Motor neuron (in vitro differentiated cells): Measurements from ENCODE around the gene CCDC154. TPM values are rescaled to one million over a fixed set of nuclear protein-coding genes. Genes with fewer than 3 reads are reported as not detected.
"Not testable (repeated sequence)": the region's sequence is repeated elsewhere in the genome, so short reads cannot be mapped to it uniquely, and the experiment has no call there.

Source experiments
- ATAC-seq, 8 experiments: fragments of 200-7000 bp; cut with Tn5 transposase; replicated peaks in 6 of 8; 2 replicates each; pipeline ENCODE4 v1.8.0; 2021; ENCODE audit warnings: mild to moderate bottlenecking in 8 of 8, moderate library complexity in 8 of 8
- H3K27ac ChIP-seq, 2 donors: fragments of 250-450 bp; sonication (Bioruptor Pico); 2 replicates each; pipeline ENCODE4 v1.9.0; 2021; ENCODE audit warnings: antibody characterized with exemption in 2 of 2, mild to moderate bottlenecking in 2 of 2, moderate library complexity in 1 of 2
- H3K4me1 ChIP-seq, 2 donors: fragments of 250-450 bp; sonication (Bioruptor Pico); replicated peaks in 1 of 2; 2 replicates each; pipeline ENCODE4 v1.6.1; 2021; ENCODE audit warnings: antibody characterized with exemption in 2 of 2, mild to moderate bottlenecking in 2 of 2, moderate library complexity in 1 of 2
- H3K4me3 ChIP-seq, 5 donors: fragments of 250-450 bp; sonication (Bioruptor Pico); 2 replicates each; pipeline ENCODE4 v1.9.0; 2021; ENCODE audit warnings: antibody characterized with exemption in 5 of 5, mild to moderate bottlenecking in 5 of 5, moderate library complexity in 4 of 5
- WGBS, 10 experiments: fragments of 450-650 bp; shearing (Covaris generic); methylation state at CpG; one replicate each; pipeline ENCODE4 v1.0.0; 2022; 5-methylcytosine and 5-hydroxymethylcytosine counted together
- in situ Hi-C, 9 experiments: fragments of 400-800 bp; cut with MboI; loops; one replicate each; pipeline ENCODE4 v1.15.0; 2021; ENCODE audit warnings: low sequenced_read_pairs in 9 of 9, low pct_unique_long_range_greater_than_20kb in 2 of 9; ENCODE audit not compliant: unreplicated experiment in 9 of 9
- total RNA-seq, 8 experiments: library from RNA; unstranded; fragments of 300-600 nt; gene quantifications; 2 replicates each; pipeline versions ENCODE4 v1.2.3 to v1.2.4, GENCODE V29; 2022

CCDC154 gene
- total RNA-seq, 8 experiments from 2014 or later, result 0.13 to 1.4 (median 0.64) TPM

DNA sequence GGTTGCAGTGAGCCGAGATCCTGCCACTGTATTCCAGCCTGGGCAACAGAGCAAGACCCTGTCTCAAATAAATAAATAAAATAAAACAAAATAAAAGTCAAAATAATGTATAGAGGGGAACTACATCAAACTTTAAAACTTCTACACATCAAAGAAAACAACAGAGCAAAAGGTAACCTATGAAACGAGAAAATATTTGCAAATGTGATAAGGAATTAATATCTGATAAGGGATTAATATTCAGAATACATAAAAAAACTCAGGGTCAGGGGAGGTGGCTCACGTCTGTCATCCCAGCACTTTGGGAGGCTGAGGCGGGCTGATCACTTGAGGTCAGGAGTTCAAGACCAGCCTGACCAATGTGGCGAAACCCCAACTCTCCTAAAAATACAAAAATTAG is 24.8 kb upstream of the CCDC154 start:
- 47 to 100% (median 68%) methylated on average over 1 to 4 of the region's 5 CpGs for WGBS, 10 experiments
- ATAC-seq, H3K4me1 ChIP-seq, in situ Hi-C loops, H3K27ac ChIP-seq, H3K4me3 ChIP-seq: not testable (repeated sequence)

DNA sequence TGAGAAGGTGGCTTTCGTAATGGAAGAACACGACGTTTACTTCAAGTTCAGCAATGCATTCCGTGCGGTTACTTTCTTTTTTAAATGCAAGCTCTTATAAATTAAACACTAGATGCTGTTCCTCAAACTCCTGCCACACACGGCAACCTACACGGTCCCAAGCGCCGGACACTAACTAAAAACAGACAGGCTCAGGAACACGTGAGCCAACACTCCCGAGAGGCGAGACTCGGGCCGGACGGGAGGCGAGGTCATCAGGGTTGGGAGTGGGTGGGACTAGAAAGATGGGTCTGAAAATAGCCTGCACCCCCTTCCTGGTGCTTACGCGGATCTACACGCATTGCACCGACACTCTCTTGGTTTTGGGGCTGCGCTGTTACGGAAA is 24.1 kb upstream of the CCDC154 start:
- in situ Hi-C loops, result no loop called here
- ATAC-seq, result no peak
- peaks cover 0 to under 1% of the 10 kb centered on the region in 2 donors for H3K4me1 ChIP-seq
- H3K27ac ChIP-seq, result no peak overlapping the region
- 80 to 100% (median 95%) methylated on average over 1 to 9 of the region's 22 CpGs; no CpG with 5 or more reads in 1 of the 10 experiments for WGBS, 10 experiments
- H3K4me3 ChIP-seq, result no peak overlapping the region

DNA sequence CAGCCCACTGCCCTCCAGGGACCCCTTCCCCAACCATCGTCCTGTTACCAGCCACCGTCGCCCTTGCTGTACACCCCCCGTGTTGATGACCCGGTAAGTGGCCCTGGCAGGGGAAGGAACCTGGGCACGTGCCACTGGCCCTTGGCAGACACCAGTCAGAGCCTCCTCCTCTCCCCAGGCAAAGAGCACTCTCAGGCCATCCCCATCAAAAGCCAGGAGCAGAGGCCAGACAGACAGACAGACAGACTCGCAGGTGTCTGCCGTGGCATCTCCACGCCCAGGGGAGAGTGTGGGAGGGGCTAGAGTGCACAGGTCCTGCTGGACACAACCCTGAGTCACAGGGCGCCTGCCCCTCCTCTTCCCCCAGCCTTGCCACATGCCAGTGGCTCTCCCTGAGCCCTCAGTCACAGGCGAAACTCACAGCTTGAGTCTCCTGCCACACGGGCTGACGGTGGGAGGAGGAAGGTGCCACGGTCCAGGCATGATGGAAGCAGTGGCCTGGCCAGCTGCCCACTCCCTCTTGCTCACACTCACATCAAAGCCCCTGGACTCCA is 22.7 kb upstream of the CCDC154 start:
- in situ Hi-C loops, result no loop called here
- Histone ChIP-seq H3K4me3 (no peak overlapping the region), H3K4me1 (no peaks in the 10 kb centered on the region), H3K27ac (no peak overlapping the region)
- 70 to 100% (median 83%) methylated on average over 1 to 4 of the region's 14 CpGs; no CpG with 5 or more reads in 6 of the 10 experiments for whole genome bisulfite sequencing, 10 experiments
- ATAC-seq, result peak in 2 of 8 experiments; percentile 35 to 55

DNA sequence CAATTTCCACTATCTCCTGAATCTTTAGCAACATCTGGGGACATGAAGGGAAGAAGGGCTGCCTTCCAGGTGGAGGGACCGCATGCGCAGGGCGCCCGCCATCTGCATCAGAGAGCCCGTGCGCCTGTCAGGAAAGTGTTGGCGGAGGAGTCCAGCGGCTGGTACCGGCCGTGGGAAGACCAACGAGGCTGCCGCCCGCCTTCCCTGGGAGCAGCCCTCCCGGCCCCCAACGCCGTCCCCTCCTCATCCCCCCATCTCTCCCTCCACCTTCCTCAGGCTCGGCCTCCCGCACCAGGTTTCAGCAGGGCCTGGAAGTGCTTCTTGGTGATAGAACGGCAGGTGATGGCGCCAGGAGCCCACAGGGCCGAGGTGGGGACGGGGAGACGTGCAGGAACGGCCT is 21.7 kb upstream of the CCDC154 start:
- in situ Hi-C loops, result no loop called here
- Histone ChIP-seq H3K27ac (no peak overlapping the region), H3K4me1 (no peaks in the 10 kb centered on the region), H3K4me3 (no peak overlapping the region)
- 53 to 100% methylated on average over 1 to 3 of the region's 24 CpGs; no CpG with 5 or more reads in 8 of the 10 experiments for WGBS, 10 experiments
- no peak for ATAC-seq

DNA sequence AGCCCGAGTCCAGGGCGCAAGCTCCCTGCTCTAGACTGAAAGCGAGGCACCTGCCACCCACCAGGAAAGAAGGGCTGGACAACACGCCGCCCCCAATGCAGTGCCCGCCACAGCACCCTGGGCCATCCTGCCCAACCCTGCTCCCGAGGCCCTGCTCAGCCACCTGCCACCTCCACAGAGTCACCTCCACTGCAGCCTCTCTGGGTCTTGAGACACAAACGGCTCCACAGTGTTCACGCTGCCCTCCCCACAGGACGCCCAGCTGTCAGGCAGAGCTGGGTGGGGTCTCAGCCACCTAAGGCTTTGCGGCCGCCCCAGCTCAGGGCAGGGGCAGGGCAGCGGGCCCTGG is 21.2 kb upstream of the CCDC154 start:
- ATAC-seq, result no peak
- in situ Hi-C loops, result no loop called here
- no peaks in the 10 kb centered on the region for H3K4me1 ChIP-seq
- H3K4me3 ChIP-seq, result no peak overlapping the region
- WGBS, 10 experiments, result 67% methylated on average over 3 of the region's 13 CpGs; no CpG with 5 or more reads in 9 of the 10 experiments
- H3K27ac ChIP-seq, result no peak overlapping the region

DNA sequence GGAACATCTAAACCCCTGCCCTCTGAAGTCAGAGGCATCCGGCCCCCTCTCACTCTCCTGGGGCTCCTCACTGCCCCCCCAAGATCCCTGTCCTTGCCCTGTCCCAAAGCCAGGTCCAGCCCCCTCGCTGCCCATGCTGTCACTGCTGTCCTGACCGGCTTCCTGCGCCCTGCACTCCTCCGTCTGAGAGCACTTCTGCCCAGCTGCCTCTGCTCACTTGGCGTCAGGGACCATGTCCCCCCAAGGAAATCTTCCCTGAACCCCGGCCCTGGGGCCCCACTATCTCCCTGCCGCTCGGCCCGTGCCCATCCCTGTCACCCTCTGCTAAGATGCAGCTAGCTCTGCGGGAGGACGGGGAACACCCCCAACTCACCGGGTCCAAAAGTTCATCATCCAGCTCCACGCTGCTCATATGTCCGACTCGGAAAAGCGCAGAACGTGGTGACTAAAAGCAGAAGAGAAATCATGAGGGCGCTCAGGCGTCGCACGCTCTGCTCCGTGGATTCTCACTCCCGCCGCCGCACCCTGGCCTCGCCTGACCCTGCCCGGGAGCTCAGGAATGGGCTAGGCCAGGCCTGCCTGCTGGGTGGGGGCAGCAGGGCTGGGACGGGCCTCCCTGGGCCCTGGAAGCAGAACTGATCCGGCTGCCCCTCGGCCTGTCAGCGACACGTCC is 20.7 kb upstream of the CCDC154 start:
- in situ Hi-C loops, result no loop called here
- H3K4me3 ChIP-seq, result no peak overlapping the region
- H3K4me1 ChIP-seq, result no peaks in the 10 kb centered on the region
- ATAC-seq, result no peak
- no peak overlapping the region for H3K27ac ChIP-seq
- WGBS, 10 experiments, result 80 to 100% (median 88%) methylated on average over 1 to 4 of the region's 33 CpGs; no CpG with 5 or more reads in 6 of the 10 experiments

DNA sequence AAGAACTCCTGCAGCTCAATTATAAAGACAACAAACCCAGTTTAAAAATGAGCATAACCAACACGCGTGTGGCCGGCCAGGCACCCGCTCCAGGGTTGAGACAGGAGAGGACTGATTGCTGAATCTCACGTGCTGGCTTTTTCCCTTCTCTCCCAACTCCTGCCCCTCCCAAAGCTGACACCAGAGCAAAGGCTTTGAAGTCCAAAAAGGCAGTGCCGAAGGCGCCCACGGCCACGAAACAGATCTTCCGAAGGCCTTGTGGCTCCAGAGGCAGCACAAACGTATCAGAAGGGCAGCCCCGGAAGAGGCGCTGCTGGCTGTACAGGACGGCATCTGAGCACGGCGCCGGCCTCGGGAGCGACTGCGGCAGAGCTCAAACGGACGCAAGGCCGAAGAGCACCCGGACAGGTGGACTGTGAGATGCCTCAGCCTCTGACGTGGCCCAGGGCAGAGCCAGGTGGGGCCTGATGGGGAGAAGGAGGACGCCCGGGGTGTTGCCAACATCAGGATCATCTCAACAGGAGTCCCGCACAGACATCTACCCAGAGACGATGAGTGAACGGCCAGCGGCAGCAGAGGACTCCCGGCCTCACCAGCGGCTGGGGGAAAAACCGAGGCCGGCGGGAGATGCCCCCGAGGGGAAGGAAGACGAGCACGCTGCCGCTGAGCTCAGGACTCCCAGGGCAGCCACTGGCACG is 20.0 kb upstream of the CCDC154 start:
- Histone ChIP-seq H3K4me3 (no peak overlapping the region), H3K27ac (no peak overlapping the region), H3K4me1 (no peaks in the 10 kb centered on the region)
- 60 to 100% (median 87%) methylated on average over 1 to 15 of the region's 41 CpGs; no CpG with 5 or more reads in 1 of the 10 experiments for WGBS, 10 experiments
- ATAC-seq, result peak in 1 of 8 experiments; percentile 24
- in situ Hi-C loops, result no loop called here

DNA sequence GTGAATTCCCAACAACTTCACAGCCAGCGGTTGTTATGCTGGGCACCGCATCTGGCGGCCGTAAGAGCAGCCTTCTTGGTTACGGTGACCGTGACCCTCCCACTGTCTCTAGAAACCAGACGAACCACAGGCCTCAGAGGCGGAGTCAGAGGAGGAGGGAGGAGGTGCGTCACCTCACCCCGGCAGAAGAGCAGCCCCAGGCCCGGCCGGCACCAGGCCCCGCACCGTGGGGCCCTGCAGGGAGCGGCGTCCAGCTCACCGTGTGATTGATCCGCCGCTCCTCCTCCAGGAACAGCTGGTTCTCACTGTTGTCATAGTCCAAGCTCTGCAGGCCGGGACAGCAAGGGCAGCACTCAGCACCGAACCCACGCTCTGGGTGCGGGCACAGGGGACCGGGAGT is 16.8 kb upstream of the CCDC154 start:
- 80 to 92% methylated on average over 1 to 10 of the region's 24 CpGs; no CpG with 5 or more reads in 8 of the 10 experiments for WGBS, 10 experiments
- Histone ChIP-seq H3K4me3 (no peak overlapping the region), H3K27ac (no peak overlapping the region), H3K4me1 (no peaks in the 10 kb centered on the region)
- peak in 2 of 8 experiments; percentile 16 to 26 for ATAC-seq
- in situ Hi-C loops, result no loop called here

DNA sequence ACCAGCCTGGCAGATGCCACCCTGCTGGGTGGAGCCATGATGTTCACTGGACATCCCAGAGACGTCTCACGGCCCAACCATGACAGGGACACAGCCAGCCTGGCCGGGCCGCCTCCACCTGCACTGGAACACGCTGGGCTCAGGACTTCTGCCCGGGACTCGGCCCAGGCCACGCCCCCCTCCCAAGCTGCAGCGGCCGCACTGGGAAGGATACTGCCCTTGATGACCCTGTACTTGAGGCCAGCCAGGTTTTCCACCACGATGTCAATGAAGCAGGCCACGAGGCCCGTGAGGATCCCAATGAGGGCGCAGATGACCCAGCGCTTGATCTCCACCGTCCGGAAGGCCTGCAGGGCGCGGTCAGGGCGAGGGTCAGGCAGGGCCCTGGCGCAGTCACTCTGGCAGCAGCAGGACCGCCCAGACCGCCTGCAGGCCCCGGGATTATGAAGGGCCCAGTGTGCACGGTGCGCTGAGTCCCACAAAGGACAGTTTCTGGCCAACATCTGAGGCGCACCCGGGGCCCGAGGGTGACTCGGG is 16.3 kb upstream of the CCDC154 start:
- Histone ChIP-seq H3K4me3 (no peak overlapping the region), H3K4me1 (no peaks in the 10 kb centered on the region), H3K27ac (no peak overlapping the region)
- ATAC-seq, result peak in 1 of 8 experiments; percentile 19
- 87 to 100% (median 100%) methylated on average over 2 to 6 of the region's 30 CpGs; no CpG with 5 or more reads in 7 of the 10 experiments for WGBS, 10 experiments
- in situ Hi-C loops, result no loop called here

DNA sequence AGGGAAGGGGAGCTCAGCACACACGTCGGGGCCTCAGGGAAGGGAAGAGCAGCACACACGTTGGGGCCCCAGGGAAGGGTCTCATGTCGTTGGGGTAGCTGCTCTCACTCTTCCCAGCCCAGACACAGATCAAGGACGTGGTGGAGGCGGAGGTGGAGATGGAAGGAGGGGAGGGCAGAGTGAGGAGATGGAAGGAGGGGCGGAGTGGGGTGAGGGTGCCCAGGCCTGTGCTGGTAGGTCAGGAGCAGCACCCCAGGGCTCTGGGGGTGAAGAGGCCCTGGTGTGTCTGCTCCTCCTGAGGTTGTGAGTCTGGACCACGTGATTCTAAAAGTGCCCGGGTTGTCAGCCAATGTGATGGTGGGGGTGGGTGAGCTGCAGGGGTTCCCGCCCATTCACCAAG is 15.6 kb upstream of the CCDC154 start:
- in situ Hi-C loops, result no loop called here
- H3K4me3 ChIP-seq, result no peak overlapping the region
- H3K27ac ChIP-seq, result no peak overlapping the region
- no CpG with 5 or more reads among the region's 10 CpGs for WGBS, 10 experiments
- peak in 1 of 8 experiments; percentile 12 for ATAC-seq
- no peaks in the 10 kb centered on the region for H3K4me1 ChIP-seq

DNA sequence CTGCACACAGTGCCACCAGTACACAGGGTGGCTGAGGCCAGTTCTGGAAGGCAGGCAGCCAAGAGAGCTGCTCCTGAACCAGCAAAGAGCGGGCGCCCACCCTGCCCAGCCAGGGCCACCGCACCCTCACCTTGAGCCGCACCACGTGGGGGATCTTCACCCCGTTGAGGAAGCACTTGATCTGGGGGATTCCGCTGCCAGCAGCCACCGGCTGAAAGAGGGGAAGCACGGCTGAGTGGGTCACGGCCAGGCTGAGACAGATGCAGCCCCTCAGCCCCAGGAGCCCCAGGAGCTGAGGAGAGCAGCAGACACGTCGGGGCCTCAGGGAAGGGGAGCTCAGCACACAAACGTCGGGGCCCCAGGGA is 14.6 kb upstream of the CCDC154 start:
- ATAC-seq, result no peak
- no peak overlapping the region for H3K4me3 ChIP-seq
- H3K4me1 ChIP-seq, result no peaks in the 10 kb centered on the region
- H3K27ac ChIP-seq, result no peak overlapping the region
- in situ Hi-C loops, result no loop called here
- 72 to 87% (median 84%) methylated on average over 2 to 7 of the region's 14 CpGs; no CpG with 5 or more reads in 7 of the 10 experiments for WGBS, 10 experiments

DNA sequence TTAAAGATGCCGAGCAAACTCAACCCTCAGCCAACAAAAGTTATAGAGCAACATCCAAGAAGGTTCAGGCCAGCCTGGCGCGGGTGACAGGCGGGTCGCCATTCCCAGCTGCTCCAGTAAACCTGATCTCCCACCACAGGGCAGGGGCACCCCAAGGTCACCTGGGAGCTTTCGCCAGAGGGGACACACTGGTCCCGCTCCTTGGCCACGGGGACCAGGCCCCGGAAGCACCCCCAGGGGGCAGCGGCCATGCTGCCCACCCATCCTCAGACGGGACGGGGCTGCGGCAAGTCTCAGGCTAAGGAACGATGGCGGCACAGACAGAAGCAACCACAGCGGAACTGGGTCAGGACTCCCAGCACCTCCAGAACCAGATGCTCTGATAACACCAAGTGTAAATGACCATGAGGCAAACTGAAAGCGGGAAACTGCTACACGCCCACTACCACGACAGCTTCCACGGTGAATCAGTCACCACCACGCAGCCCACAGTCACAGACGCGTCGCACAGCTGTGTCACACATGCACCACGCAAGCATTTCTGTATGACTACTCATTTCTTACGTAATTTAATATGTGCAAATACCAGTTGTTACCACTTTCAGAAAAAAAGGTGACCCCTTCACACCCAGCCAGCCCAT is 14.1 kb upstream of the CCDC154 start:
- in situ Hi-C loops, result no loop called here
- Histone ChIP-seq H3K27ac (no peak overlapping the region), H3K4me3 (no peak overlapping the region), H3K4me1 (no peaks in the 10 kb centered on the region)
- no peak for ATAC-seq
- WGBS, 10 experiments, result 80 to 96% (median 89%) methylated on average over 1 to 11 of the region's 26 CpGs; no CpG with 5 or more reads in 6 of the 10 experiments
